Panc1 (cell line): ENCODE results near the gene KIAA1217.

ENCODE experiments used
- CTCF ChIP-seq: fragments of 450-650 bp; IDR thresholded peaks from 2 replicates; pipeline ENCODE4 v1.5.1; 2017; ENCODE audit warnings: mild to moderate bottlenecking
- POLR2AphosphoS5 ChIP-seq: IDR thresholded peaks from 2 replicates; pipeline ENCODE4 v1.6.1; 2012; ENCODE audit warnings: mild to moderate bottlenecking, low read depth, low read length, moderate library complexity
- REST ChIP-seq, 2 experiments: IDR thresholded peaks; 2 replicates each; pipeline ENCODE4 v1.6.1; 2011 to 2012; ENCODE audit warnings: low read depth in 2 of 2, control low read depth in 1 of 2, low read length in 1 of 2, mild to moderate bottlenecking in 1 of 2, moderate library complexity in 1 of 2; ENCODE audit not compliant: insufficient read depth in 1 of 2

- TF ChIP-seq CTCF (no peak), POLR2AphosphoS5 (no peak), REST (IDR thresholded peaks at IDR 0.05; ENCODE audit: insufficient read depth in 1 of 2, low read depth in 2 of 2, low read length in 1 of 2) (no peak)
Observed at GRCh38 chr10:24352399-24352798, 143.5 kb downstream of the KIAA1217 start.
